ENCODE results near the gene AHCTF1.
"Not testable (repeated sequence)": the region's sequence is repeated elsewhere in the genome, so short reads cannot be mapped to it uniquely, and the experiment has no call there.

Gene AHCTF1

GRCh38 chr1:246860401-246860800 is 71.3 kb downstream of the AHCTF1 start:
- Histone ChIP-seq H3K27me3 (ENCODE audit: insufficient read depth, low read depth) (no peaks in the 10 kb centered on the region), H3K36me3 (ENCODE audit: insufficient read depth) (peaks cover 33% of the 10 kb centered on the region), H3K9ac (no peak overlapping the region), H2AFZ (ENCODE audit: low read depth) (no peak overlapping the region), H3K79me2 (ENCODE audit: insufficient read depth, low read depth) (no peaks in the 10 kb centered on the region; the same call in 1 of the 2 replicates), H3K4me3 (IDR thresholded peaks at IDR 0.05; ENCODE audit: insufficient read depth, low read depth, low read length) (no peak overlapping the region), H4K20me1 (ENCODE audit: insufficient read depth) (no peaks in the 10 kb centered on the region), H3K4me2 (no peak overlapping the region), H3K4me1 (ENCODE audit: low read depth, poor library complexity, severe bottlenecking) (no peaks in the 10 kb centered on the region), H3K27ac (no peak overlapping the region)
- no peak for TF ChIP-seq CTCF (conservative IDR thresholded peaks at IDR 0.05; ENCODE audit: low read depth, low read length)

DNA sequence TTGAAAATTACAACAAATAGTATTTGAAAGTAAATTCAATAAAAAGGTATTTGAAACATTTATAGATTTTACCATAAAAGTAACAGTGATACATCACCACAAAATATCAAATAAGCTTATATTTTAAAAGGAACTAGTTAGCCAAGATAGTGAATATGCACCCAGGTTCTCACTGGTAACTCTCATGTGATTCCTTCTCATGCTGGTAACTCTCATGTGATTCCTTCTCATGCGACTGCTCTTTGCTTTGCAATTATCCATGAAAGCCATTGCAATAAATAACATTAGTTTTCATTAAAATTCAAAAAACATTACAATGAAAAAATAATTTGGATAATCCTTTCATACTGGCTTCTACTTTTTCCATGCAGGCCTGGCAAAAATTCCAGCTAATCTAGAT is 75.4 kb downstream of the AHCTF1 start:
- no peak overlapping the region for H3K27ac ChIP-seq
- H3K4me1 ChIP-seq (ENCODE audit: low read depth, poor library complexity, severe bottlenecking) = no peaks in the 10 kb centered on the region
- no peaks in the 10 kb centered on the region for H3K27me3 ChIP-seq (ENCODE audit: insufficient read depth, low read depth)
- no peak overlapping the region for H3K9ac ChIP-seq
- peaks cover 26% of the 10 kb centered on the region; the same call in 1 of the 2 replicates for H3K36me3 ChIP-seq (ENCODE audit: insufficient read depth)
- H4K20me1 ChIP-seq (ENCODE audit: insufficient read depth) = no peaks in the 10 kb centered on the region
- H3K4me3 ChIP-seq (IDR thresholded peaks at IDR 0.05; ENCODE audit: insufficient read depth, low read depth, low read length) = no peak overlapping the region
- no peak for TF ChIP-seq CTCF (conservative IDR thresholded peaks at IDR 0.05; ENCODE audit: low read depth, low read length)
- H2AFZ ChIP-seq (ENCODE audit: low read depth) = no peak overlapping the region
- H3K4me2 ChIP-seq = no peak overlapping the region
- no peaks in the 10 kb centered on the region; the same call in 1 of the 2 replicates for H3K79me2 ChIP-seq (ENCODE audit: insufficient read depth, low read depth)

DNA sequence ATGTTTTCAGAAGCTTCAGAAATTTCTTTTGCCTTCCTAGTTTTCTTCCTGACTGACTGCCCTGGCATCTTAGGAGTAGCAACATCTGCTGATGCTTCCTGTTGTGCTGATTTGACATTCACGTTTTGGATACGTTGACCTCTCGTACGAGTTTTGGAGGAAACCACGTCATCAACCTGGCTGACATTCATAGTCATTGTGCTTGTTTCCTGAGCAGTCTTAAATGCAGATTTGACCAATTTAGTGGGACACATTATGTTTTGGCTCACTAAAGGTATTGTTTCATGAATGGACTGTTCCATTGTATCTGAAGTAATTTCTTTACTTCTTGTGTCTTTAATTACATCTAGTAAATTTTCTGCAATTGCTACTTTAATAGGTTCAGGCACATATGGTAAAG is 81.1 kb downstream of the AHCTF1 start:
- H3K27ac ChIP-seq; H3K9ac ChIP-seq; H3K4me2 ChIP-seq; H2AFZ ChIP-seq (ENCODE audit: low read depth); H3K79me2 ChIP-seq (ENCODE audit: insufficient read depth, low read depth); H3K27me3 ChIP-seq (ENCODE audit: insufficient read depth, low read depth); H3K4me3 ChIP-seq (IDR thresholded peaks at IDR 0.05; ENCODE audit: insufficient read depth, low read depth, low read length); H4K20me1 ChIP-seq (ENCODE audit: insufficient read depth); H3K4me1 ChIP-seq (ENCODE audit: low read depth, poor library complexity, severe bottlenecking): not testable (repeated sequence)
- H3K36me3 ChIP-seq (ENCODE audit: insufficient read depth) = peaks cover 23% of the 10 kb centered on the region; the same call in 1 of the 2 replicates

- Histone ChIP-seq H4K20me1 (ENCODE audit: insufficient read depth) (no peaks in the 10 kb centered on the region), H3K4me1 (ENCODE audit: low read depth, poor library complexity, severe bottlenecking) (no peaks in the 10 kb centered on the region), H3K36me3 (ENCODE audit: insufficient read depth) (peaks cover 5% of the 10 kb centered on the region; the same call in 1 of the 2 replicates), H3K9ac (no peak overlapping the region), H3K4me2 (no peak overlapping the region), H3K79me2 (ENCODE audit: insufficient read depth, low read depth) (no peaks in the 10 kb centered on the region), H2AFZ (ENCODE audit: low read depth) (no peak overlapping the region), H3K27me3 (ENCODE audit: insufficient read depth, low read depth) (no peaks in the 10 kb centered on the region), H3K27ac (no peak overlapping the region), H3K4me3 (IDR thresholded peaks at IDR 0.05; ENCODE audit: insufficient read depth, low read depth, low read length) (no peak overlapping the region)
- TF ChIP-seq CTCF (conservative IDR thresholded peaks at IDR 0.05; ENCODE audit: low read depth, low read length) = no peak
These were observed 87.9 kb downstream of the AHCTF1 start for GRCh38 chr1:246843876-246844275.

DNA sequence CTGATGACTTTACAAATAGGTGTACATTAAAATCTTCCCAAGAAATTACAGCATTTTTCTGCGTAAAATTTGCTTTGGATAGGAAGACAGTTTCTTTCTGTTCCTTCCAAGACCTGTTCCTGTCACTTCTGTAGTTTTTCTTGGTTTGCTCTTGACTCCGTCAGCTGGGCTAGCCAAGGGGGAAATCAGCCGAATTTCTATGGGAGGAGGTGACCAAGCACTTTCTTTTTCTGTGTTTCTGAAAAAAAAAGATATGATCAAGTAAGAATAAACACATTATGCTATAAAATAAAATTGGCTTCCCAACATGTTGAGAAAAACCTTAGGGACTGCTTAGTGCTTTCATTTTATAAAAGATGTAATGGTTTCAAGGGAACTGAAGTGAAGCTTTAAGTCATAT is 91.0 kb downstream of the AHCTF1 start:
- not testable (repeated sequence) for H2AFZ ChIP-seq (ENCODE audit: low read depth); H3K4me3 ChIP-seq (IDR thresholded peaks at IDR 0.05; ENCODE audit: insufficient read depth, low read depth, low read length); H3K9ac ChIP-seq; H3K79me2 ChIP-seq (ENCODE audit: insufficient read depth, low read depth); H3K27me3 ChIP-seq (ENCODE audit: insufficient read depth, low read depth); H3K4me2 ChIP-seq; H3K36me3 ChIP-seq (ENCODE audit: insufficient read depth); H3K27ac ChIP-seq; H4K20me1 ChIP-seq (ENCODE audit: insufficient read depth)
- H3K4me1 ChIP-seq (ENCODE audit: low read depth, poor library complexity, severe bottlenecking) = peaks cover 11% of the 10 kb centered on the region
